ENCODE measurements around the gene CNTNAP3. TPM values are rescaled to one million over a fixed set of nuclear protein-coding genes. Genes with fewer than 3 reads are reported as not detected.
"Not testable (repeated sequence)": the region's sequence is repeated elsewhere in the genome, so short reads cannot be mapped to it uniquely, and the experiment has no call there.

CNTNAP3 gene
- total and polyA plus RNA-seq, 10 of the 15 experiments (the other 5 are each of a cell fraction or from before 2014, with no cell fraction given), result 0.04 to 0.13 (median 0.06) TPM; not detected in 7

GRCh38 chr9:39108145-39108544 is 179.8 kb downstream of the CNTNAP3 start:
- no peak for ATAC-seq
- Histone ChIP-seq H2AFZ (ENCODE audit: control insufficient read depth, low read depth, low read length) (no peak overlapping the region), H4K20me1 (ENCODE audit: control insufficient read depth, insufficient read depth) (no peaks in the 10 kb centered on the region), H3K27ac (ENCODE audit: control insufficient read depth, insufficient read depth) (no peak overlapping the region), H3K36me3 (ENCODE audit: control insufficient read depth in 2 of 2, insufficient read depth in 2 of 2, low read length in 1 of 2) (no peaks in the 10 kb centered on the region), H3K27me3 (replicated peaks in 1 of 2; ENCODE audit: control insufficient read depth in 2 of 2, insufficient read depth in 2 of 2, low read length in 1 of 2) (no peaks in the 10 kb centered on the region), H3K4me3 (no peak overlapping the region), H3K9ac (ENCODE audit: control insufficient read depth, insufficient read depth, low read length) (no peak overlapping the region), H3K79me2 (ENCODE audit: control insufficient read depth, insufficient read depth, low read length) (no peaks in the 10 kb centered on the region), H3K4me1 (ENCODE audit: control insufficient read depth, insufficient read depth, low read length) (no peaks in the 10 kb centered on the region), H3K9me3 (replicated peaks; ENCODE audit: control insufficient read depth, insufficient read depth, low read length) (no peaks in the 10 kb centered on the region), H3K4me2 (ENCODE audit: control insufficient read depth, insufficient read depth) (no peak overlapping the region)
- FAIRE-seq, result no peak
- DNase-seq (ENCODE audit: low read depth, low spot score), result no peak
- intact Hi-C loops (cut with micrococcal nuclease; ENCODE audit: unreplicated experiment) (no loop called here), in situ Hi-C loops (cut with MboI) (no loop called here)
- ChIA-PET SMC1A (ENCODE audit: uncharacterized antibody, unreplicated experiment) (no interaction called here), RAD21 (ENCODE audit: unreplicated experiment) (no interaction called here), CTCF (no interaction called here), POLR2A (no interaction called here)
- BruUV-seq (replicated peaks), result no TSS peak
- WGBS (ENCODE audit: insufficient coverage, insufficient replicate concordance, low lambda C conversion rate, missing lambda C conversion rate), result 44% methylated on average over 9 of the region's 9 CpGs
- no peak for TF ChIP-seq MTA2 (IDR thresholded peaks at IDR 0.05; ENCODE audit: low read depth)
- no peak for TF ChIP-seq STAT1 (conservative IDR thresholded peaks at IDR 0.05)
- no peak for TF ChIP-seq SREBF2 (IDR thresholded peaks at IDR 0.05; ENCODE audit: low read length)
- no peak for TF ChIP-seq BCLAF1 (IDR thresholded peaks at IDR 0.05)
- no peak for TF ChIP-seq JUND (IDR thresholded peaks at IDR 0.05; ENCODE audit: low read depth, low read length)
- no peak for TF ChIP-seq NFYA (IDR thresholded peaks at IDR 0.05; ENCODE audit: borderline replicate concordance, low read depth, low read length)
- TF ChIP-seq ESRRA (IDR thresholded peaks at IDR 0.05; ENCODE audit: low read length), result no peak
- no peak for TF ChIP-seq SMC3 (IDR thresholded peaks at IDR 0.05; ENCODE audit: borderline replicate concordance, low read length)
- TF ChIP-seq BCL11A (IDR thresholded peaks at IDR 0.05; ENCODE audit: low read depth, low read length), result no peak

GRCh38 chr9:39097208-39097607 is 190.8 kb downstream of the CNTNAP3 start:
- ATAC-seq; POLR2A ChIA-PET; H3K27ac ChIP-seq (ENCODE audit: control insufficient read depth, insufficient read depth); BruUV-seq (replicated peaks); SMC1A ChIA-PET (ENCODE audit: uncharacterized antibody, unreplicated experiment); H3K9me3 ChIP-seq (replicated peaks; ENCODE audit: control insufficient read depth, insufficient read depth, low read length); CTCF ChIA-PET; H3K9ac ChIP-seq (ENCODE audit: control insufficient read depth, insufficient read depth, low read length); in situ Hi-C loops (cut with MboI); DNase-seq (ENCODE audit: low read depth, low spot score); intact Hi-C loops (cut with micrococcal nuclease; ENCODE audit: unreplicated experiment); H3K4me1 ChIP-seq (ENCODE audit: control insufficient read depth, insufficient read depth, low read length); H3K36me3 ChIP-seq (ENCODE audit: control insufficient read depth in 2 of 2, insufficient read depth in 2 of 2, low read length in 1 of 2); H4K20me1 ChIP-seq (ENCODE audit: control insufficient read depth, insufficient read depth); H3K4me3 ChIP-seq; H3K79me2 ChIP-seq (ENCODE audit: control insufficient read depth, insufficient read depth, low read length); H3K27me3 ChIP-seq (replicated peaks in 1 of 2; ENCODE audit: control insufficient read depth in 2 of 2, insufficient read depth in 2 of 2, low read length in 1 of 2); H3K4me2 ChIP-seq (ENCODE audit: control insufficient read depth, insufficient read depth); RAD21 ChIA-PET (ENCODE audit: unreplicated experiment); H2AFZ ChIP-seq (ENCODE audit: control insufficient read depth, low read depth, low read length); FAIRE-seq: not testable (repeated sequence)
- WGBS (ENCODE audit: insufficient coverage, insufficient replicate concordance, low lambda C conversion rate, missing lambda C conversion rate), result 0% methylated on average over 1 of the region's 1 CpG

GRCh38 chr9:39085311-39085710 is 202.7 kb downstream of the CNTNAP3 start:
- H3K4me3 ChIP-seq; POLR2A ChIA-PET; FAIRE-seq; H4K20me1 ChIP-seq (ENCODE audit: control insufficient read depth, insufficient read depth); H3K4me2 ChIP-seq (ENCODE audit: control insufficient read depth, insufficient read depth); RAD21 ChIA-PET (ENCODE audit: unreplicated experiment); DNase-seq (ENCODE audit: low read depth, low spot score); H3K27me3 ChIP-seq (replicated peaks in 1 of 2; ENCODE audit: control insufficient read depth in 2 of 2, insufficient read depth in 2 of 2, low read length in 1 of 2); H3K79me2 ChIP-seq (ENCODE audit: control insufficient read depth, insufficient read depth, low read length); H3K4me1 ChIP-seq (ENCODE audit: control insufficient read depth, insufficient read depth, low read length); ATAC-seq; SMC1A ChIA-PET (ENCODE audit: uncharacterized antibody, unreplicated experiment); CTCF ChIA-PET; H3K9ac ChIP-seq (ENCODE audit: control insufficient read depth, insufficient read depth, low read length); H3K9me3 ChIP-seq (replicated peaks; ENCODE audit: control insufficient read depth, insufficient read depth, low read length); BruUV-seq (replicated peaks); intact Hi-C loops (cut with micrococcal nuclease; ENCODE audit: unreplicated experiment); H2AFZ ChIP-seq (ENCODE audit: control insufficient read depth, low read depth, low read length); H3K27ac ChIP-seq (ENCODE audit: control insufficient read depth, insufficient read depth); in situ Hi-C loops (cut with MboI); H3K36me3 ChIP-seq (ENCODE audit: control insufficient read depth in 2 of 2, insufficient read depth in 2 of 2, low read length in 1 of 2): not testable (repeated sequence)
- 31% methylated on average over 5 of the region's 5 CpGs for WGBS (ENCODE audit: insufficient coverage, insufficient replicate concordance, low lambda C conversion rate, missing lambda C conversion rate)
